ENCODE data around the gene TMEM248.
"Not testable (repeated sequence)": the region's sequence is repeated elsewhere in the genome, so short reads cannot be mapped to it uniquely, and the experiment has no call there.

Gene TMEM248

DNA sequence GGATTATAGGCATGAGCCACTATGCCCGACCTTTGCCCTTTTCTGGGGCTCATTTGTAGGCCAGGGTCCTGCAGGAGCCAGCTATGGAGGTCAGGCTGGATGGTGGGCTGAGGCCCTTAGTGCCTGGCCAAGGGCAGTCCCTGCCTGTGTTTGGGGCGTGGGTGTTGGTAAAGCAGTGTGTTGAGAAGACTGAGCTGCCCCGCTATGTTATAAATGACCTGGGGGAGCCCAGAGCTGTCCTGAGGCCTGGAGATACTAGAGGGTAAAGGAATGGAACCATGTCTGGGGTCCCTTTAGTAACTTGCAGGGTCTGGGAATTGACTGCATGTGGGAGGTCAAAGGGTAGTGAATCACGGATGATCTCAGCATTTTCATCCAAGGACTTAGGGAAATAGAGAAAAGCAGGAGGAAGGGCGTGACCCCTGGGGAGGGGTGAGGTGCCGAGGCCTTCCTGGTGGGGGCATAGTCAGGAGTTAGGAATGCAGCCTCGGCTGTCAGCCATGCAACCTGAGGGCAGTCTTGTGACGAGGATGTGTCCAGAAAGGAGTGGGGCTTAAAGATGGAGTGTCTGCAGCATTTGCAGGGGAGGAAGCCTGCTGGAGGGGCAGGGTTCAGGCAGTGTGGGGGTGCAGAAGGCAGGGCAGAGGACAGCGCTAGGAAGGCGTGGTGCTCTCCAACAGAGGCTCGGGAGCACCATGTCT is 31.5 kb downstream of the TMEM248 start:
- no peak for DNase-seq

DNA sequence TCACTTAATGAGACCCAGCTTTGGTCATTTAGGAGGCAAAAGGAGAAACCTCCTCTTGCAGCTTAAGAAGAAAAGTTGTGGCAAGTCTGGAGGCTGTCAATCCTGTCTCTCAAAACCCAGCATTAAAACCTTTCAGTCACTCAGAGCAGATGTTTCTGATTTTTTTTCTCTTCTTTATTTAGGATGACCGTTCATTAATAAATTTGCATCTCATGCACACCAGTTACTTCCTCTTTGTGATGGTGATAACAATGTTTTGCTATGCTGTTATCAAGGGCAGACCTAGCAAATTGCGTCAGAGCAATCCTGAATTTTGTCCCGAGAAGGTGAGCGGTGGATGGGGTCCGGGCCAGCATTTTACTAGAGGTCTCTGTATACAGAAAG is 32.0 kb downstream of the TMEM248 start:
- DNase-seq: no peak

DNA sequence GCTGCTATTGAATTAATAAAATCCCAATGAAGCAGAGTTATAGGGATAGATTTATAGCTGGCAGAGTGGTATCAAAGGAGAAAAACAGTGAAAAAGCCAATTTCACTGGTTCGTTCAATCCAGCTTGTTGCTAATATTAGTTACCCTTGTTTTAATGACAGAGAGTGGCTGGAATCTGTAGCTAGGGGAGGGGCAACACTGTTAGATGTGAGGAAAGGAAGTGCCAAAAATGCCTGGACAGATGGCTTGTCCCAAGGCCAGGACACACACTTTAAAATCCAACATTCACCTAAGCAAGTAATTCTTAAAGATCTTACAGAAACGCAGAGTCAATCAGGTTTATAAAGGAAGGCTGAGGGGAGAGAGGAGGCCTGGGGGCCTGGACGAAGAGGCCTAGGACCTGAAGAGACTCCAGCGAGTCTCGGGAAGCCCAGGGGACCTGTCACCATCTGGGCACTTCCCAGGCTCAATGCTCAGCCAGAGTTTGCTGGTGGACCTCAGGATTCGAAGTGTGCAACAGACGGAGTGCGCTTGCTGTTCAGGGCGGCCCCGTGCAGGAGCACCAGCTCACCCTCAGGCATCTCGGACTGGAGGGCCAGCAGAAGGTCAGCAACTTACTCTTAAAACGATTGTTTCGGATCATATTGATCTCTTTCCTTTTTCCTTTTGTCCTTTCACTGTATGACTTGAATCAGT is 36.7 kb downstream of the TMEM248 start:
- DNase-seq: no peak

DNA sequence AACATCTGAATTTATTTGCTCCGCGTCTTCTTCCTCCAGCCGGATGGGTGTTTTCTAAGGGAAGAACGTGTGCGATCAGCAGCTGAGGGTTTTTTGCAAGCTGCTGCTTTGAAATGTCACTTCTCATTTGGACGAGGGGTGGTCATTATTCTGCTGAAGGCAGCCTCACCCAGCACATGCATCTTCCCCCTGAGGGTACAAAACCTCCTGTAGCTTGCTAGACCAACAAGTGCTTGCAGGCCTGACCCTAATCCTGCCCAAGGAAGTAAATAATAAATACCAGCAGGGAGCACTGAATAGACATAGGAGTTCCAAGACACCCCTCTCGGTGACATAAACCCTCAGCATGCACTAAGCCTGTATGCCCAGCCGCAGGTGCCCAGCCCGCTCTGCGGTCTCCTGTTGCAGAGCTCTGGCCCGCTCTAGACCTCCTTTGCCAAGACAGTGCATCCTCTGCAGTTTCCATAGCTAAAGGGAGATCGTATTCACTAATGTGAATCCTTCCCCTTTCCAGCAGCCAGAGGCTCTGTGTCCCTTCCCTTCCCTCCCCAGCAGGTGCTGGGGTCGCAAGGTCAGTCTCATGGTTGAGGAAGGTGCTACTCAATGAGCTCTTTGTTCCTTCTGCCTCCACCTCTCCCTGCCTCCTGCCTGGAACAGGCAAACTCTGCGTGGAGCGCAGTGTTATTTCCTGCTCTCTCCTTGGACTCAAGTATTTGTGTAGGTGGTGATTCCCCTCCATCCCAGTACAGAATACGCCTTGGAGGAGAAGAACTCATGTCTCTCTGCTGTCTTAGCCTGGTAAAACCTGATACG is 37.7 kb downstream of the TMEM248 start:
- no peak for DNase-seq

DNA sequence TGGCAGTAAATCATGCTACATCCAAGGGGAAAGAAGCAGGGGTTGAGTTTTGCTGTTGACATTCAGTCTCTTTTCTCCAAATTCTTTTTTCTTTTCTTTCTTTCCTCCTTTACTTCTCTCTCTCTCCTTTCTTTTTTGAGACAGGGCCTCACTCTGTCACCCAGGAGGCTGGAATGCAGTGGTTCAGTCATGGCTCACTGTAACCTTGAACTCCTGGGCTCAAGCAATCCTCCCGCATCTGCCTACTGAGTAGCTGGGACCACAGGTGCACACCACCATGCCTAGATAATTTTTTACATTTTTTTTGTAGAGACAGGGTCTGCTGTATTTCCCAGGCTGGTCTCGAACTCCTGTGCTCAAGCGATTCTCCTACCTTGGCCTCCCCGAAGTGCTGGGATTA is 39.2 kb downstream of the TMEM248 start:
- DNase-seq: no peak

DNA sequence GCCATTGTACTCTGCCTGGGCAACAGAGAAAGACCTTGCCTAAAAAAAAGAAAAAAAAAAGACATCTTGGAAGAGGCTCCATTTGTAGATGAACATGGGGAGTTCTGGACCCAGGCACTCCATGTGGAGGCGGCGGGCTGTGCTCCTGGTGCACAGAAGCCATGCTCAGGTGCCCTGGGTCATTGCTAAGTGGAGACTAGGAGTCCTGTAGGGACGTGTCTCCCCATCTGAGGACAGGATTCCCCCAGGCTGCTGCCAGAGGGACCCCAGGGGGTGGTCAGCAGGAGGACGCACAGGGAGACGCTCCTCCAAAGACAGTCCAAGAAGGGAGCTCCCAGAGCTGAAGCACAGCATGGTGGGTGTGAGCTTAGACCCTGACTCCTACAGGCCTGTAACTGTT is 40.1 kb downstream of the TMEM248 start:
- DNase-seq: no peak

DNA sequence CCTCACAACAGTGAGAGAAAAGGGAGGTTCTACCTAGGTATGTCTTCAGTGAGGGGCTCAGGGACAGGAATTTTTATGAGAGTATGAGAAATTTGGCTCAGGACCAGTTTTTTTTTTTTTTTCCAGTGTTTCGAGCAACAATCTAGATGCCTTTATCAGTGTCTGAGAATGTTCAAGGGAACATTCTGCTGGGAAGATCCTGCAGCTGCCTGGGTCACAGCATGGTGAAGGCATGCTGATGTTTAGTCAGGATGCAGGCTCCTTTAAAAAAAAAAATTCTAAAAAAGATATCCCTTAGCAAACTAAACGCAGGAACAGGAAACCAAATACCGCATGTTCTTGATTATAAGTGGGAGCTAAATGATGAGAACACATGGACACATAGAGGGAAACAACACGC is 43.4 kb downstream of the TMEM248 start:
- no peak for DNase-seq

DNA sequence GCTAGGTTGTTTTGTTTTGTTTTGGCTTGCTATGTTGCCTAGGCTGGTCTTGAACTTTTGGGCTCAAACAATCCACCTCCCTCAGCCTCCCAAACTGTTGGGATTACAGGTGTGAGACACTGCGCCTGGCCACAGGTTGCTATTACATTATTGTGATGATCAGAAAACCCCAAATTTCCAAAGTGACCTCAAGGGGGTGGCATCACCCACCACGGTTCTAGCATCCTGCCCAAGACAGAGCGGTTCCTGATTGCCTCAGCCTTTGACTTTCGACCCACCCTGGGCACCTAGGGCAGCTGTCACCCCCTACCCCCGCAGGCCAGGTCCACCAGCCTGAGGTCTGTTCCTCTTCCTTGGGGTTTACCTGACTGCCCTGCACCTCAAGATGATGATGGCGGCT is 46.0 kb downstream of the TMEM248 start:
- no peak for DNase-seq

DNA sequence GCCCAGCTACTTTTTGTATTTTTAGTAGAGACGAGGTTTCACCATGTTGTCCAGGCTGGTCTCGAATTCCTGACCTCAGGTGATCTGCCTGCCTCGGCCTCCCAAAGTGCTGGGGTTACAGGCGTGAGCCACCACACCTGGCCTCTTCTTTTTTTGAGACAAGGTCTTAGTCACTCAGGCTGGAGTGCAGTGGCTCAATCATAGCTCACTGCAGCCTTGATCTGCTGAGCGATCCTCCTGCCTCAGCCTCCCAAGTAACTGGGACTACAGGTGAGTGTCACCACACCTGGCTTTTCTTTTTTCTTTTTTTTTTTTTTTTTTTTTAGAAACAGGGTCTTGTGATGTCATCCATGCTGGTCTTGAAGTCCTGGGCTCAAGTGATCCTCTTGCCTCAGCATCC is 48.0 kb downstream of the TMEM248 start:
- not testable (repeated sequence) for DNase-seq

DNA sequence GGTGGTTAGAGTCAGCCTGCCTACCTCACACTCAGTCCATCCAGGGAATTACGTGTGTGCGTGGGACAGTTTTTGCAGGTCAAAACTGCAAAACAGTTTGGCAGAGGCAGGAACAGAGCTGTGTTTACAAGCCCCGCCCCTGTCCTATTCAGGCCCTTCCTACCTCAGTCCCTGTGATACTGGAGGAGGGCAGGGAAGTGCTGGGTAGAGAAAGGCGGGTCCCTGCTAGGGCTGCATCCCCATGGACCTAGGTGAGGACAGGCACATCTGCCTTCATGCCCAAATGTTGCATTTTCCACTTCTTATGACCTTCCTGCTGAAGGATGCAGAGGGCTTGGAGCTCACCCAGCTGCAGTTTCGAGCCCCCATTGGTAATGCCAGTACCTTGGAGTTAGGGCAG is 49.3 kb downstream of the TMEM248 start:
- no peak for DNase-seq

DNA sequence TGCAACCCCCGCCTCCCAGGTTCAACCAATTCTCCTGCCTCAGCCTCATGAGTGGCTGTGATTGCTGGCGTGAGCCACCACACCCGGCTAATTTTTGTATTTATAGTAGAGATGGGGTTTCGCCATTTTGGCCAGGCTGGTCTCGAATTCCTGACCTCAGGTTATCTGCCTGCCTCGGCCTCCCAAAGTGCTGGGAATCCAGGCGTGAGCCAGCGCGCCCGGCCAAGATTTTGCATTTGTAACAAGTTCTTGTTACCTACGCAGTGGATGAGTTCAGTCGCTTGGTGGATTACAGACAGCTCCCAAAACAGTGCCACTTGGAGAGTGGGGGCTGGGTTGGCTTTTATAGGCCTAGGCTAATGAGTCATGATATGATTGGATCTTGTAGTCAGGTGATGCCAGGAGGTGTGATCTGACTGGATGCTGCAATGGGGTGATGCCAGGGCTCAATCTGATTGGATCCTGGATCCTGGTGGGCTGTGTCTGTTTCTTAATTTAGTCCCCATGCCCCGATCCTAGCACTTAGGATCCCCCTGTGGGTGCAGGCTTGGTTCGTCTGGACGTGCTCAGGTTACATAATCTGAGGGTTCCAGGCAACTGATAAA is 54.1 kb downstream of the TMEM248 start:
- no peak for DNase-seq

DNA sequence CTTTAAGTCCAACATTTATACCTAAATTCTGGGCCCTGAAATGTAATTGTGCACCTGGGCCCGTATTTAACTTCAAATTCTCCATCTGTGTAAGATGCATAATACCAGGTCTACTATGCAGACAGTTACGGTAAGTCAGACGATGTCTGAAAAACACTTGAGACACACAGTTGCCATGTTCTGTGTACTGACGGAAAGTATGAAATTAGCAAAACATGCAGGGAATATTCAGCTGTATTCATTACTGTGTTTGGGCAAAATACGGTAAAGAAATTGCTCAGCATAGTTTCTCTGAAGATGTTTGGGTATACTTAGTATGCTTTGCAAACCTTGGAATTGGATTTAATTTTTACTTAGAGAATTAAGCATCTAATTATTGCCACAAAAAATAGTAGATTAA is 57.3 kb downstream of the TMEM248 start:
- DNase-seq: not testable (repeated sequence)

DNA sequence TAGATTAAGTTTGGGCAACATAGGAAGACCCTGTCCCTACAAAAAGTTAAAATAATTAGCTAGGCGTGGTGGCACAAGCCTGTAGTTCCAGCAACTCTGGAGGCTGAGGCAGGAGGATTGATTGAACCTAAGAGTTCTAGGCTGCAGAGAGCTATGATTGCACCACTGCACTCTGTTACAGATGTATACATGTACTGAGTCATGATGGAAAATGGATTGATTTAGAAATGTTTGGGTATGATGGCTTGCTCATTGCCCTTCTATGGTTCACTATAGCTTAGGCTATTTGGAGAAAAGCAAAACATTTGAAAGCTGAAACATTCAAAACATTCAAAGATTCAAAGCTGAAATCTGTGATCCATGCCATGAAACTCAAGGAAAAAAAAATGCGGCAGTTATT is 58.0 kb downstream of the TMEM248 start:
- not testable (repeated sequence) for DNase-seq

DNA sequence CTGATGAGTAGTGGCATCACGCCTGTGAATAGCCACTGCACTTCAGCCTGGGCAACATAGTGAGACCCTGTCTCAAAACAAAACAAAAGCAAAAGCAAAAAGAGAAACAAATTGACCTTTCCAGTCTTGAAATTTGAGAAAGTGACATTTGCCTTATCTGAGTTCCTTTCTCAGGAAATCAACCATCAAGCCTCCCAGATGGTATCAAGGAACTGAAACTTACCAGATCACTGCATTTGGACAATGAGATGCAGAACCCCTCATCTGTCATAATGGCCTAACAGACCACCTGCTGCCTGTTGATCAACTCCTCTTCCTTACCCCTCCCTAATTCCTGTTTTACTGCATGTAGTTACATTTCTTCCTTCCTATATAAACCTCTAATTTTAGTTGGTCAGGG is 59.3 kb downstream of the TMEM248 start:
- DNase-seq: not testable (repeated sequence)

DNA sequence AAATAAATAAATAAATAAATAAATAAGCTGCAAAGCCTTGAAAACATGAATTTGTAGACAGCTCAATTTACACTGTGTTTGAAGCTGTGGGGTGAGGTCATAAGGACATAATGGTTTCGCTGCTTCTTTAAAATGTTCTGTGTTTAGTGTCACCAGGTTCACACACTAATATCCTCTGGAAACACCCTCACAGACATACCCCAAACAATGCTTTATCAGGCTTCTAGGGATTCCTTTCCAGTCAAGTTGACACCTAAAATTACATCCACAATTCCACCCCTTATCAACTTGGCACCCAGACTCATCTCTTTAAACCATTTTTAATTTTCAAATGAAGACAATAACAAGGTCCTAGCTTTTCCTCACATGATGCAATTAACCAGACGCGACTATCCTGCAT is 68.5 kb downstream of the TMEM248 start:
- not testable (repeated sequence) for DNase-seq

DNA sequence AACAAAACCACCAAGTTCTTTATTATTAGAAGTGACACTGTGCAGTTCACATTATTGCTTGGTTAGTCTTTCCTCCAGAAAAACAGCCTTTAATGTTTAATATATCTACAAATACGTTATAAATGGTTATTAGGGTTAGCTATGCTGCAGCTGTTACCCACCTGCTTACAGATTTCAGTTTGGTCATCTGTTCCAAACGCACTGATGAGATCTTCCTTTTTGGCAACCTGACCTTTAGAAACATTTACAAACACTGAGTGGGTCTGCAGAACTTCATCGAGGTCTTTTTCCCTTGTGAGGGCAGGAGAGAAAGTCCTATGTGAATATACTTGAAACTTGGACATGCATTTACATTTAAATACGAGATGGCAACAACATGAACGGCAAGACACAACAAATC is 73.0 kb downstream of the TMEM248 start:
- not testable (repeated sequence) for DNase-seq

DNA sequence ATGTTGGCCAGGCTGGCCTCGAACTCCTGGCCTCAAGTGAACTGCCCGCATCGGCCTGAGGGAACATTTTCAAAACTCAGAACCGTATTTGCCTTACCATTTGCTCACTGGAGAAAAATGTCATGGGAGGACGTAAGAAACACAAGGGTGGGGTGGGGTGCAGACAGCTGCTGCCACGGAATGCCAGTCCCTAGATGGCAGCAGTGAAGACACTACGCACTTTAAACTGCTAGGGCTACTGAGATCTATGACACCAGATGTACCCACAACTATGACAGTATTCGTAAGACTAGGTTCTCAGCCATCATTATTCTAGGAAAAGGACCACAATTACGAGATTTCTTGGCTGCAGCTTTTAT is 73.6 kb downstream of the TMEM248 start:
- DNase-seq: peak; percentile 12

DNA sequence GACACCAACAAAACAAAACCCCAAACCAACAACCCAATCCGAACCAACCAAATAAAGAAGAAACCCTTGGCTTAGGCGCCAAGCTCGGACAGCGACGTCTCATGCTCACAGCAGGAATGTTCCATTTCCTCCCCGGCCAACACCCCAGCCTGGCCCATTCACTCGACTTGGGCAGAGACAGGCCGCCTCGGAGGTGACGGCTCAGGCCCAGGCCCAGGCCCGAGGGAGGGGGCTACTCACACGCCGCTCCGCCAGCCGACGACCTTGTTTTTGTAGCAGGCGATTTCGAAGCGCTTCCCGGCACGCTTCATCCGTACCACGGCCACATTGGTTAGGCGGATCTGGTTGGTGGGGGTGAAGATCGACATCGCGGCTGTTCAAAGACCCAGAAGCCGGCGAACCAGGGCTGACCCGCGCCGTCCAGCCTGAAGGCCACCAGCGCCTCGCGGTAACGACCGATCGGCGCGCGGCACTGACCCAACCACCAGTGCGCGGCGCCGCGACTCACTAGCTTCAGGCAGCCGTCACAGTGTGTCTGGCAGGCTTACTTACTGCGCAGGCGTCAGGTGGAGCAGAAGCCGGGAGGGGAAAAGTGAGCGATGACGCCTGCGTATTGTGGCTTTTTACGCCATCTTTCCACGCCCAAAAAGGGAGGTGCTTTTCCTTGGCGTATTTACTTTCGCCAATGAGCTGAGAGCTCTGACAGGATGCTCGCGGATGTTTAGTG is 74.2 kb downstream of the TMEM248 start, which contains the start of gene SBDS:
Gene SBDS, minus strand, starts transcription at position 537 of the 727 bp plus-strand sequence. Its CDS starts 169 bp downstream, at position 368.
- peak; percentile 98 for DNase-seq

DNA sequence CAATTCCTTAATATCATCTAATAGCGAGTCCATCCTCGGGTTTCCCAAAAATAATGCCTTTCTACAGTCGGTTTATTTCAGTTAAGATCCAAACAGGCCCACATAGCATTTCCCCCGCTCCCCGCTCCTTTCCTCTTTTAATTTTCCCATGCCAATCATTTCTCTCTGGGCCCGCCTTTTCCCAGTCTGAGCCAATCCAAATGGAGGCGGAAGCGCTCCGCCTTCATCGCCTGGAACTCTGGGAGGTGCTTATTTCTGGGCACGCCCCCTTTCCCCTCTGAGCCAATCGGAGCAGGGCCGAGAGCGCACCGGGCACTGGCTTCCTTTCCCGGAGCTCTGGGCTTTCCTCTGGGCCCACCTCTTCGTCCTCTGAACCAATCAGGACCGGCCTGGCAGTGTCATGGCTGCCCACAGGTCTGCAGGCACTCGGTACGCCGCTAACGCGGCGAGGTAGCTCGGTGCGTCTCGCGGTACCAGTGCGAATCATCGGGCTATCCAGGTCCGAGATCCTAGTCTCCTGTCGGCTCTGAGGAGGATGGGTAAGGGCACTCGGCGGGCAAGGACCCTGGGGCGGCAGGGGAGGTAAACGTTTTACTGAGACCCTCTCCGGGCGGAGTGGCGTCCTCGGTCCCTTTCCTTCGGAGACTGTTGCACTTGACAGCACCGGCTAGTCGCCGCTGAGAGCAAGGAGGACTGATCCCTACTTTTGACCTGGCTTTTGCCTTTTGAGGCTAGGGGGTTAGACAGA is 75.6 kb downstream of the TMEM248 start, which contains the start of gene TYW1:
Gene TYW1, plus strand, starts transcription at position 390 of the 748 bp plus-strand sequence. Its CDS starts 146 bp downstream, at position 536.
- peak; percentile 97 for DNase-seq

DNA sequence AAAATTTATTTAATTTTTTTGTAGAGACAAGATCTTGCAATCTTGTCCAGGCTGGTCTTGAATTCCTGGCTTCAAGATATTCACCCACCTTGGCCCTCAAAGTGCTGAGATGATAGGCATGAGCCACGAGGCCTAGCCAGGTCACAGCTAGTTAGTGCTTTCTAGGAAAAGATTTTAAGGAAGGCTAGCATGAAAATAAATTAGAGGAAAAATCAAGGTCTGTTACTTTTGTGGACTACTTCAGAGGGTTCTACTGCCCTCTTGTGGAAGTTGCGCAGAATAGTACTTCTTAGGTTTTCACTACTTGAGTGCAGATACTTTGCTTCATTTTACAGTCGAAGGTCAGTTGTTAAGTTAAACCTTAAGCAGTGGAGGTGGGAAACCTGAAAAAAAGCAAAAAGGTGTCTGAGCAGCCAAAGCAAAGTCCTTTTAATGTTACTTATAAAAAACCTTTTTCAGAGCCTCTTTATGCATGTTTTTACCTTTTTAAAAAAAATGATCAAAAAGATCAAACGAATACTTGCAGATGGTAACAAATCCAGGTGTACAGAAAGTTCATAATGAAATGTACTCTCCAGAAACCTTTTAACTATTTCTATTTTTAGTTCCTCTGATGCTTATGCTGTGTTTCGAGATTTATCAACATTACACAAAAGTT is 79.7 kb downstream of the TMEM248 start:
- not testable (repeated sequence) for DNase-seq

DNA sequence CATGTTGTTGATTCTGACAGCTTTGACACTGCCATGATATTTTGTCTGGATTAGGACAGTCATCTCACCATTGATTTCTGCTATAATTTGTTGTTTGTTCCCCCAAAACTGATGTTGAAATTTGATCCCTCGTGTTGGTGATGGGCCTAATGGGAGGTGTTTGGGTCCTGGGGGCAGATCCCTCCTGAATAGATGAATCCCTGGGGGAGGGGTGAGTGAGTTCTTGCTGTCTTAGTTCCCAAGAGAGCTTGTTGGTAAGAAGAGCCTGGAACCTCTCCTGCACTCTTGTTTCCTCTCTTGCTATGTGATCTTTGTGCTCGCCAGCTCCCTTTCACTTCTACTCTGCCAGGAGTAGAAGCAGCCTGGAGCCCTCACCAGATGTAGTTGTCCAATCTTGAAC is 83.1 kb downstream of the TMEM248 start:
- DNase-seq: not testable (repeated sequence)

Data from NCI-H2029 (cell line).